ENCODE data around the gene CMYA5.

CMYA5 gene

GRCh38 chr5:79840084-79840990 lies 150.7 kb downstream of the CMYA5 start:
- DNase-seq = peak; percentile 43

- DNase-seq = no peak
Observed at GRCh38 chr5:79841172-79841571, 151.5 kb downstream of the CMYA5 start.

DNA sequence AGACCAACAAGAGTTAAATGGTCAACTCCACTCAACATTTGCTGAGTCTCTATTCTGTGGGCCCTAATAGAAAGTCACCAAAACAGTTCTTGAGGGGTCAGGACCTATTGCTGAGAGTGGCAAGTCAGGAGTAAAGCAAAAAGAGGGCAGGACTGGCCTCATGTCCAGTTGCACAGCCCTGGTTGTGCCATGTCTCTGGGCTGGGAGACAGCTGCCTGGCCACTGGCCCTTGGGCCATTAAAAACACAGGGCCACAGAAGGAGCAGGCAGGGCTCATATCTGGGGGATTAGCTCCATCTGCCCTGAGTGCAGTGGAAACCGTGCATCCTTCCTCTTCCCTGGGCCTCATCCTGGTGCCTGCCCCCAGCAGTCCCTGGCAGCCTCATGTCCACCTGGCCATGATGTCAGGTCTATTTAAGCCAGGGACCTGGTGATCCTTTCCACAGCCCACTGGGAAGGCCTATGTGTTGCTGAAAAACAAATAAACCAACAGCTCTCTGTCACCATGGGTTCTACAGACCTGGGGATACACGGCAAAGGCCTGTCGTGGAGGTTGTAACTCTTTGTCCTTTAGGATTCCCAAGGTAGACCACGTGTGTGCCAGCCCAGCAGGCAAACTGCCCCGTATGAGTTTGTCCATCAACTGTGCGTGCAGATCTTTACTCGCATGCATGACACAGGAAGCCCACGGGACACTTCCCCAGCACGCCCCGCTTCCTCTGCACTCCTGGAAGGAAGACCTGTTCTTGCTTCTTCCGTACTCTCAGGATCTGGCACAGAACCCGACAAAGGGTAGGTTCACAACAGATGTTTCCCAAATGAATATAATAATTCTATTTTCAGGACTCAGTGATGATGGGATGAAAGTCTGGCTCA lies 152.6 kb downstream of the CMYA5 start:
- no peak for DNase-seq

DNA sequence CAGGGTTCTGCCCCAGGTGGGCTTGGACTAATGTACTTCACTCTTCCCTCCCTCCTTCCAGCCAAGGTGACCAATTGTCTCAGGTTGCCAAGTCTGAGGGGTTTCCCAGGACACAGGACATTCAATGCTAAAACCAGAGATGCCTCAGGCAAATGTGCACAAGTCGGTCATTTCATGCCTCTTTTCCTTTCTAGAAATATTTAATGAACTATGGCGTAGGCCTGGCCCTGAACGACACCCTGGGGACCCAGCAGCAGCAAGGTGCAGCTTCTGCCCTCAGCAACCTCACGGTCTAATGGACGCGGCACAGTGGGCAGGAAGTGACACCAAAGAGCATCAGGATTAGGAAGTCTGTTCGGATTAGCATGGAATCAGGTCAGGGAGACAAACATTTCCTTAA lies 153.4 kb downstream of the CMYA5 start:
- DNase-seq = no peak

GRCh38 chr5:79843450-79844388 lies 154.1 kb downstream of the CMYA5 start:
- DNase-seq = no peak

- no peak for DNase-seq
Observed at GRCh38 chr5:79844571-79844970, 154.9 kb downstream of the CMYA5 start.

GRCh38 chr5:79845448-79846197 lies 156.0 kb downstream of the CMYA5 start:
- peak; percentile 90 for DNase-seq

DNA sequence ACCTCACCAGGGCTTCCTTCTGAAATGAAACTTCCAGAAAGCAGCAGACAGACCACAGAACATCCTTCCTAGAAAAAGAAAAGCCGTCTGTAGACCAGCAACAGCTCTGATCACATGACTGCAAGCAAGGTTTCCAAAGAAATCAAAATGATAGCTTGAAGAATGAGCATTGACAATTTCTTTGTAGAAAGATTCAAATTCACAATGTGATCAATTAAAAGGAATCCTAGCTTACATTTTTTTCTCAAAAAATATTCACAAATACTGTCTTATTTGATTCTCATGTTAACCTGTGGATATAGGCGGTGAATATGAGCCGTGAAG lies 156.5 kb downstream of the CMYA5 start:
- DNase-seq = no peak

DNA sequence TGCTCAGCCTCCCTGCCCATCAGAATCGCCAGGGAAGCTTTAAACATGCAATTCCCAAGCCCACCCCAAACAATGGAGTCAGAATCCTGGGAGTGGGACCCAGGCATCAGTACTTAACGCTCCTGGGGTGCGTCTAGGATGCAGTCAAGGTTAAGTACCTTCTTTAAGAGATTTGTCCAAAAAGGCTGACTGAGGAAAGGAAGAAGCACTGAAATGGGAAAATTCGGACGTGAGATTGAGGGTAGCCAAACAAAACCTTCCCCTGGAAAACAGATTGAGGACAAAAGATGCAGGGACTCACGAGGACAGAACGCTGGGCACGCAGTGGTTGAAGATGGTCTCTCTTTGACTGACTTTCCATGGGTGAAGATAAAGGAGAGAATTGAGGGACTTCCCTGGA lies 157.9 kb downstream of the CMYA5 start:
- DNase-seq = no peak

DNA sequence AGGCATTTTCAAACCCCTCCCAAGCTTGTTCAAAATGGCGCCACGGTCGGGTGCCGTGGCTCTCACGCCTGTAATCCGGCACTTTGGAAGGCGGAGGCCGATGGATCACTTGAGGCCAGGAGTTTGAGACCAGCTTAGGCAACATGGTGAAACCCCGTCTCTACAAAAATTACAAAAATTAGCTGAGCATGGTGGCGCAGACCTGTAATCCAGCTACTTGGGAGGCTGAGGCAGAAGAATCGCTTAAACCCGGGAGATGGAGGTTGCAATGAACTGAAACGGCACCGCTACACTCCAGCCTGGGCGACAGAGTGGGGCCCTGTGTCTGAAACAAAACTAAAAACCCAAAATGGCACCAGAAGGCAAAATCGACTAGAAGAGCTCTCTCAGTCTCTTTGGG lies 159.4 kb downstream of the CMYA5 start:
- no peak for DNase-seq

All from HCEC 1CT (cell line).